ENCODE data around the gene MBOAT2.

DNA sequence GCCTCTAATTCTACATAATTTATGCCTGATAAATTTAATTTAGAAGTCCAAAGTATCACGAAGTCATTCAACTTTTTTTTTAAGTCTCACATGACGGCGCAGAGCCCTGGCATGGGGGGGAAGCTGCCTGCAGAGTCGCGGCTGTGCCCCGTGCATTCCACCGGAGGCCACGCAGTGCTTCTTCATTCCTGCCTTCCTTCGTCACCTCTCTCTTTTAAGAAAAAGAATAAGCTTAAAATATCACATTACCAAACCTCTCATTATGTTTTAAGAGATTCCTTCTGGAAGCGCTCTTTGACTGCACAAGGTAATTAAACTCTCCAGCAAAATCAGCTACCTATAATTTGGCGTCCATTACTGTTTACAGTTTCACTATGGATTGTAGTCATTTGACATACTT is 145.8 kb downstream of the MBOAT2 start:
- no peak for TF ChIP-seq CTCF (IDR thresholded peaks at IDR 0.05)
- no peak for TF ChIP-seq POLR2A (IDR thresholded peaks at IDR 0.05)

Data from body of pancreas (tissue), 4 donors.